ENCODE data around the gene JAG1.
"Not testable (repeated sequence)": the region's sequence is repeated elsewhere in the genome, so short reads cannot be mapped to it uniquely, and the experiment has no call there.

DNA sequence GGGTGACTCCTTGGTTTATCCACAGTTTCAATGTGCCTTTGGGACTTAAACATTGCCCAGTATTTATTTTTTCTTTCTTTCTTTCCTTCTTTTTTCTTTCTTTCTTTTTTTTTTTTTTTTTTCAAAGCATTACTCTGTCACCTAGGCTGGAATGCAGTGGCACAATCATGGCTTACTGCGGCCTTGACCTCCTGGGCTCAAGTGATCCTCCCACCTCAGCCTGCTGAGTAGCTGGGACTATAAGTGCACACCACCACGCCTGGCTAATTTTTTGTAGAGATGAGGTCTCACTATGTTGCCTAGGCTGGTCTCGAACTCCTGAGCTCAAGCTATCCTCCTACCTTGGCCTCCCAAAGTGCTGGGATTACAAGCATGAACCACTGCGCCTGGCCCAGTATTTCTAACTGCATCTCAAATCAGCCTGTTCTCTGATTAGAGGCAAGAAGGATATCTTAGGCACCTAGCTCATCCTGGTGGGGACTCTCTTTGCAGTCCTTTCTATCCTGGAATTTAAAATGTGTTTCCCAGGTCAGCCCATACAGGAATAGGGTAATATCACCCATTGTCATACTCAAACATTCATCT lies 56.2 kb downstream of the JAG1 start:
- TF ChIP-seq EZH2 (IDR thresholded peaks at IDR 0.05; ENCODE audit: low read length, unreplicated experiment); CTCF (conservative IDR thresholded peaks at IDR 0.05; ENCODE audit: low read depth, low read length); EZH2phosphoT487 (IDR thresholded peaks at IDR 0.05; ENCODE audit: borderline replicate concordance, low read length): not testable (repeated sequence)

All from PC-3 (cell line).